ENCODE data around the gene NID1. TPM values are rescaled to one million over a fixed set of nuclear protein-coding genes. Genes with fewer than 3 reads are reported as not detected.
"Not testable (repeated sequence)": the region's sequence is repeated elsewhere in the genome, so short reads cannot be mapped to it uniquely, and the experiment has no call there.

The NID1 gene
- total RNA-seq, 1 donor = 204 TPM

- H3K4me3 ChIP-seq (ENCODE audit: low read depth, low read length) = no peak overlapping the region
- DNase-seq (ENCODE audit: low read depth) = peak; percentile 80
- TF ChIP-seq CTCF (IDR thresholded peaks at IDR 0.05; ENCODE audit: insufficient read depth, low read depth, low read length) = no peak
These were observed 17.6 kb upstream of the NID1 start for GRCh38 chr1:236082526-236082925.

- no peak overlapping the region for H3K4me3 ChIP-seq (ENCODE audit: low read depth, low read length)
- TF ChIP-seq CTCF (IDR thresholded peaks at IDR 0.05; ENCODE audit: insufficient read depth, low read depth, low read length) = no peak
- no peak for DNase-seq (ENCODE audit: low read depth)
These were observed 16.8 kb upstream of the NID1 start for GRCh38 chr1:236081546-236082227.

- no peak for TF ChIP-seq CTCF (IDR thresholded peaks at IDR 0.05; ENCODE audit: insufficient read depth, low read depth, low read length)
- no peak overlapping the region for H3K4me3 ChIP-seq (ENCODE audit: low read depth, low read length)
- no peak for DNase-seq (ENCODE audit: low read depth)
These were observed 14.8 kb upstream of the NID1 start for GRCh38 chr1:236079703-236080102.

GRCh38 chr1:236078993-236079392 lies 14.1 kb upstream of the NID1 start:
- no peak for TF ChIP-seq CTCF (IDR thresholded peaks at IDR 0.05; ENCODE audit: insufficient read depth, low read depth, low read length)
- no peak overlapping the region for H3K4me3 ChIP-seq (ENCODE audit: low read depth, low read length)
- DNase-seq (ENCODE audit: low read depth) = no peak

GRCh38 chr1:236078077-236078476 lies 13.2 kb upstream of the NID1 start:
- not testable (repeated sequence) for H3K4me3 ChIP-seq (ENCODE audit: low read depth, low read length); DNase-seq (ENCODE audit: low read depth)

GRCh38 chr1:236075848-236076247 lies 11.0 kb upstream of the NID1 start:
- H3K4me3 ChIP-seq (ENCODE audit: low read depth, low read length) = no peak overlapping the region
- no peak for DNase-seq (ENCODE audit: low read depth)
- TF ChIP-seq CTCF (IDR thresholded peaks at IDR 0.05; ENCODE audit: insufficient read depth, low read depth, low read length) = no peak

- H3K4me3 ChIP-seq (ENCODE audit: low read depth, low read length) = no peak overlapping the region
- no peak for DNase-seq (ENCODE audit: low read depth)
- no peak for TF ChIP-seq CTCF (IDR thresholded peaks at IDR 0.05; ENCODE audit: insufficient read depth, low read depth, low read length)
These were observed 8.5 kb upstream of the NID1 start for GRCh38 chr1:236073307-236073897.

Measured in fibroblast of villous mesenchyme (primary cell).